Measurements from ENCODE around the gene FNDC8. TPM values are rescaled to one million over a fixed set of nuclear protein-coding genes. Genes with fewer than 3 reads are reported as not detected.

Gene FNDC8
- total RNA-seq, 1 experiment from 2014 or later: not detected

- ATAC-seq: peak; percentile 88
- Histone ChIP-seq H2AFZ (ENCODE audit: low read length) (no peak overlapping the region), H3K79me2 (ENCODE audit: low read length) (peaks cover 90% of the 10 kb centered on the region), H3K27ac (ENCODE audit: low read length) (peak overlapping the region; percentile 99), H3K9me2 (replicated peaks; ENCODE audit: low read length) (no peaks in the 10 kb centered on the region), H3K4me3 (ENCODE audit: low read length) (0 out of 2 replicates have a peak overlapping the region, but pooled peaks have one; percentile 34), H3F3A (ENCODE audit: low read length, unreplicated experiment) (peaks cover 15% of the 10 kb centered on the region), H3K9me3 (ENCODE audit: low read length) (no peaks in the 10 kb centered on the region), H4K20me1 (ENCODE audit: low read length) (no peaks in the 10 kb centered on the region), H3K36me3 (ENCODE audit: low read depth, low read length) (peaks cover 5% of the 10 kb centered on the region; the same call in 1 of the 2 replicates), H3K9ac (ENCODE audit: low read length) (peak overlapping the region; percentile 88), H3K27me3 (ENCODE audit: low read length) (no peaks in the 10 kb centered on the region), H3K4me2 (ENCODE audit: low read length) (peak overlapping the region; percentile 83), H3K4me1 (ENCODE audit: insufficient read depth, low read length) (peaks cover 81% of the 10 kb centered on the region)
- ChIA-PET CTCF (no interaction called here), POLR2A (ENCODE audit: unreplicated experiment) (no interaction called here)
- no TSS peak for BruUV-seq (replicated peaks)
- peak; percentile 85 for DNase-seq
- TF ChIP-seq CTCF (conservative IDR thresholded peaks at IDR 0.05; ENCODE audit: low read depth, low read length): no peak
- no peak for TF ChIP-seq EZH2 (IDR thresholded peaks at IDR 0.05; ENCODE audit: low read length, unreplicated experiment)
- TF ChIP-seq EZH2phosphoT487 (IDR thresholded peaks at IDR 0.05; ENCODE audit: borderline replicate concordance, low read length): no peak
- intact Hi-C loops (cut with micrococcal nuclease): no loop called here
Observed at GRCh38 chr17:35079547-35080423, 41.6 kb upstream of the FNDC8 start.

GRCh38 chr17:35080536-35080935 is 40.9 kb upstream of the FNDC8 start:
- H3K4me1 ChIP-seq (ENCODE audit: insufficient read depth, low read length): peaks cover 76% of the 10 kb centered on the region
- H3F3A ChIP-seq (ENCODE audit: low read length, unreplicated experiment): peaks cover 18% of the 10 kb centered on the region
- ChIA-PET POLR2A (ENCODE audit: unreplicated experiment) (interaction anchor here (0.7 kb wide), 1 partner anchor 80 kb away, joined by 4 read pairs; no protein-coding TSS in a partner anchor), CTCF (no interaction called here)
- H3K9me3 ChIP-seq (ENCODE audit: low read length): no peaks in the 10 kb centered on the region
- H3K36me3 ChIP-seq (ENCODE audit: low read depth, low read length): peaks cover 5% of the 10 kb centered on the region; the same call in 1 of the 2 replicates
- TF ChIP-seq CTCF (conservative IDR thresholded peaks at IDR 0.05; ENCODE audit: low read depth, low read length): no peak
- TF ChIP-seq EZH2phosphoT487 (IDR thresholded peaks at IDR 0.05; ENCODE audit: borderline replicate concordance, low read length): no peak
- no peak for TF ChIP-seq EZH2 (IDR thresholded peaks at IDR 0.05; ENCODE audit: low read length, unreplicated experiment)
- H4K20me1 ChIP-seq (ENCODE audit: low read length): no peaks in the 10 kb centered on the region
- H3K4me3 ChIP-seq (ENCODE audit: low read length): no peak overlapping the region
- DNase-seq: no peak
- no peaks in the 10 kb centered on the region for H3K9me2 ChIP-seq (replicated peaks; ENCODE audit: low read length)
- H3K27ac ChIP-seq (ENCODE audit: low read length): peak overlapping the region; percentile 99
- peak overlapping the region; percentile 83 for H3K4me2 ChIP-seq (ENCODE audit: low read length)
- no peaks in the 10 kb centered on the region for H3K27me3 ChIP-seq (ENCODE audit: low read length)
- intact Hi-C loops (cut with micrococcal nuclease): no loop called here
- H3K79me2 ChIP-seq (ENCODE audit: low read length): peaks cover 83% of the 10 kb centered on the region
- H3K9ac ChIP-seq (ENCODE audit: low read length): peak overlapping the region; percentile 88
- ATAC-seq: no peak
- no peak overlapping the region for H2AFZ ChIP-seq (ENCODE audit: low read length)
- no TSS peak for BruUV-seq (replicated peaks)

- Histone ChIP-seq H3K79me2 (ENCODE audit: low read length) (peaks cover 85% of the 10 kb centered on the region), H4K20me1 (ENCODE audit: low read length) (no peaks in the 10 kb centered on the region), H3K4me3 (ENCODE audit: low read length) (no peak overlapping the region), H3K4me2 (ENCODE audit: low read length) (peak overlapping the region; percentile 83), H3K27me3 (ENCODE audit: low read length) (no peaks in the 10 kb centered on the region), H3K36me3 (ENCODE audit: low read depth, low read length) (peaks cover 5% of the 10 kb centered on the region; the same call in 1 of the 2 replicates), H3K27ac (ENCODE audit: low read length) (peak overlapping the region; percentile 99), H3K9me2 (replicated peaks; ENCODE audit: low read length) (no peaks in the 10 kb centered on the region), H3K4me1 (ENCODE audit: insufficient read depth, low read length) (peaks cover 85% of the 10 kb centered on the region), H3F3A (ENCODE audit: low read length, unreplicated experiment) (peaks cover 21% of the 10 kb centered on the region), H3K9me3 (ENCODE audit: low read length) (no peaks in the 10 kb centered on the region), H2AFZ (ENCODE audit: low read length) (no peak overlapping the region), H3K9ac (ENCODE audit: low read length) (peak overlapping the region; percentile 88)
- POLR2A ChIA-PET (ENCODE audit: unreplicated experiment): no interaction called here
- no peak for DNase-seq
- ATAC-seq: no peak
- no peak for TF ChIP-seq EZH2 (IDR thresholded peaks at IDR 0.05; ENCODE audit: low read length, unreplicated experiment)
- TF ChIP-seq EZH2phosphoT487 (IDR thresholded peaks at IDR 0.05; ENCODE audit: borderline replicate concordance, low read length): no peak
- TF ChIP-seq CTCF (conservative IDR thresholded peaks at IDR 0.05; ENCODE audit: low read depth, low read length): no peak
- intact Hi-C loops (cut with micrococcal nuclease): no loop called here
- CTCF ChIA-PET: no interaction called here
- BruUV-seq (replicated peaks): no TSS peak
Observed at GRCh38 chr17:35081638-35082037, 39.8 kb upstream of the FNDC8 start.

Data from PC-3 (cell line).